Fibroblast of upper back skin (primary cell): ENCODE measurements around the gene PLOD1.
A peak's percentile ranks its signal among the peaks of the same experiment; 100 is the strongest.

ENCODE experiments used
- DNase-seq: peaks from one replicate; pipeline ENCODE4 v3.0.0-alpha.2; 2013

PLOD1 gene

GRCh38 chr1:11979851-11980675 lies 45.5 kb downstream of the PLOD1 start, which contains the start of gene MFN2:
Gene MFN2 (plus strand): TSS chr1:11980444. CDS start chr1:11989169, 8,725 bp downstream.
- peak; percentile 97 for DNase-seq

- DNase-seq: no peak
These were observed 46.1 kb downstream of the PLOD1 start for GRCh38 chr1:11980676-11980972.

GRCh38 chr1:11981378-11982009 lies 47.0 kb downstream of the PLOD1 start:
- no peak for DNase-seq

GRCh38 chr1:11982010-11982392 lies 47.5 kb downstream of the PLOD1 start:
- no peak for DNase-seq

- DNase-seq: no peak
These were observed 49.6 kb downstream of the PLOD1 start for GRCh38 chr1:11984121-11984520.

GRCh38 chr1:11984576-11984975 lies 50.1 kb downstream of the PLOD1 start:
- no peak for DNase-seq

- no peak for DNase-seq
These were observed 50.7 kb downstream of the PLOD1 start for GRCh38 chr1:11985171-11985570.

- DNase-seq: peak; percentile 66
These were observed 51.3 kb downstream of the PLOD1 start for GRCh38 chr1:11985851-11986250.

- no peak for DNase-seq
These were observed 55.2 kb downstream of the PLOD1 start for GRCh38 chr1:11989669-11990068.

GRCh38 chr1:11990303-11991032 lies 56.0 kb downstream of the PLOD1 start:
- no peak for DNase-seq

- DNase-seq: no peak
These were observed 57.6 kb downstream of the PLOD1 start for GRCh38 chr1:11991969-11992676.

- no peak for DNase-seq
These were observed 62.7 kb downstream of the PLOD1 start for GRCh38 chr1:11997081-11997850.

- DNase-seq: no peak
These were observed 64.1 kb downstream of the PLOD1 start for GRCh38 chr1:11998636-11999035.

- no peak for DNase-seq
These were observed 64.7 kb downstream of the PLOD1 start for GRCh38 chr1:11999236-11999635.

GRCh38 chr1:12001249-12001917 lies 66.9 kb downstream of the PLOD1 start:
- DNase-seq: peak; percentile 82

GRCh38 chr1:12001996-12002493 lies 67.5 kb downstream of the PLOD1 start:
- DNase-seq: no peak

- no peak for DNase-seq
These were observed 69.2 kb downstream of the PLOD1 start for GRCh38 chr1:12003762-12004161.

GRCh38 chr1:12005488-12006166 lies 71.1 kb downstream of the PLOD1 start:
- no peak for DNase-seq

- no peak for DNase-seq
These were observed 71.8 kb downstream of the PLOD1 start for GRCh38 chr1:12006167-12006921.

- DNase-seq: no peak
These were observed 72.7 kb downstream of the PLOD1 start for GRCh38 chr1:12007204-12007603.
